Activated CD4-positive, alpha-beta T cell treated with anti-CD3 and anti-CD28 coated beads, Interleukin-2, amount 50 U/mL, for 16 hours (primary cell): ENCODE measurements around the gene CDH4.
"Not testable (repeated sequence)": the region's sequence is repeated elsewhere in the genome, so short reads cannot be mapped to it uniquely, and the experiment has no call there.

Source experiments
- DNase-seq: peaks from one replicate; pipeline ENCODE4 v3.0.0-alpha.2; 2020

Gene CDH4

GRCh38 chr20:61976644-61977418, 724.8 kb downstream of the CDH4 start:
- DNase-seq, result no peak

DNA sequence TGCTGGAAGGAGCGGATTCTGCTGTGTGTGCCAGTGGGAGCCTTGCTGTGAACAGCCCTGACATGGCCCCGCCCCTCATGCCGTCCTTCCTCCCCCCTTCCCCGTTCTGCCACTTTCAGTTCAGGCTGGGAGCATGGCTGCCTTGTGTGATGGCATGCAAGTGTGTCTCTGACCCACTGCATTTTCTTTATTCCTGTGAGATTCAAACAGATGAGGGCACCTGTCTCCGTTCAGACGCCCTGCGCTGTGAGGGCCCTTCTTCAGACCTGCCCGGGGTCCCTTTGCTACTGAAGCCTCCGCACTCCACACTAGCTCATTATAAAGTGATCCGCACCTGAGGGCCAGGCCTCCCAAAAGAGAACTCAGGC, 725.3 kb downstream of the CDH4 start:
- DNase-seq, result no peak

DNA sequence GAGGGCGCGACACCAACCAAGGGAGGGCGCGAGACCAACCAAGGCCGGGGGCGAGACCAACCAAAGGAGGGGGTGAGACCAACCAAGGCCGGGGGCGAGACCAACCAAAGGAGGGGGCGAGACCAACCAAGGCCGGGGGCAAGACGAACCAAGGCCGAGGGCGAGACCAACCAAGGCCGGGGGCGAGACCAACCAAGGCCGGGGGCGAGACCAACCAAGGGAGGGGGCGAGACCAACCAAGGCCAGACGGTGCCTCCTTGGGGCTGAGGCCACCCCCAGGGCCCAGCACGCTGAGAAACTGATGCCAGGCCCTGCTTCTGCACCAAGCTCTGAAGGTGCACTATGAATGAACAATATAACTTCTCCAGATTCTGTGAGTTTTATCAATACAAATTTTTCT, 726.4 kb downstream of the CDH4 start:
- no peak for DNase-seq

GRCh38 chr20:61979090-61979489, 727.0 kb downstream of the CDH4 start:
- DNase-seq, result no peak

GRCh38 chr20:61979701-61980635, 727.9 kb downstream of the CDH4 start:
- DNase-seq, result no peak

- DNase-seq, result no peak
Measured at GRCh38 chr20:61980647-61981583, 728.9 kb downstream of the CDH4 start.

DNA sequence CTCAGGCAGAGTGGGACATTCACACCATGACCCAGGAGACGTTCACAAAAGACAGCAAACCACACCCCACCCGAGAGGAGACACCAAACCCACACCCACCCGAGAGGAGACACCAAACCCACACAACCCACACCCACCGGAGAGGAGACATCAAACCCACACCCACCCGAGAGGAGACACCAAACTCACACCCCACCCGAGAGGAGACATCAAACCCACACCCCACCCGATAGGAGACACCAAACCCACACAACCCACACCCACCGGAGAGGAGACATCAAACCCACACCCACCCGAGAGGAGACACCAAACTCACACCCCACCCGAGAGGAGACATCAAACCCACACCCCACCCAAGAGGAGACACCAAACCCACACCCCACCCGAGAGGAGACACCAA, 729.6 kb downstream of the CDH4 start:
- not testable (repeated sequence) for DNase-seq

DNA sequence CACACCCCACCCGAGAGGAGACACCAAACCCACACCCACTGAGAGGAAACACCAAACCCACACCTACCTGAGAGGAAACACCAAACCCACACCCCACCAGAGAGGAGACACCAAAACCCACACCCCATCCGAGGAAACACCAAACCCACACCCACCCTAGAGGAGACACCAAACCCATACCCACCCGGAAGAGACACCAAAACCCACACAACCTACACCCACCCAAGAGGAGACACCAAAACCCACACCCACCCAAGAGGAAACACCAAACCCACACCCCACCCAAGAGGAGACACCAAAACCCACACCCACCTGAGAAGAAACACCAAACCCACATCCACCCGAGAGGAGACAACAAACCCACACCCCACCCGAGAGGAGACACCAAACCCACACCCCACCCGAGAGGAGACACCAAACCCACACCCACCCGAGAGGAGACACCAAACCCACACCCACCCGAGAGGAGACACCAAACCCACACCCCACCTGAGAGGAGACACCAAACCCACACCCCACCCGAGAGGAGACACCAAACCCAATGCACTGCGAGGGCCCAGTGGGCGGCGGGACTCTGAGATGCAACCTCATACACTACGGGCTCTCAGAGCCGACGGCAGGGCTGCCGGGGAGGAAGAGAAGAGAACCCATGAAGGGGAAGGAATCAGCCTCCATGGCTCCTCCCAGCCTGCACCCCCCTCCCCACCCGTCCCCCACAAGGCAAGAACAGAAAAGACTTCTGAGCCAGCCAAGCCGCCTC, 730.3 kb downstream of the CDH4 start:
- DNase-seq, result no peak

DNA sequence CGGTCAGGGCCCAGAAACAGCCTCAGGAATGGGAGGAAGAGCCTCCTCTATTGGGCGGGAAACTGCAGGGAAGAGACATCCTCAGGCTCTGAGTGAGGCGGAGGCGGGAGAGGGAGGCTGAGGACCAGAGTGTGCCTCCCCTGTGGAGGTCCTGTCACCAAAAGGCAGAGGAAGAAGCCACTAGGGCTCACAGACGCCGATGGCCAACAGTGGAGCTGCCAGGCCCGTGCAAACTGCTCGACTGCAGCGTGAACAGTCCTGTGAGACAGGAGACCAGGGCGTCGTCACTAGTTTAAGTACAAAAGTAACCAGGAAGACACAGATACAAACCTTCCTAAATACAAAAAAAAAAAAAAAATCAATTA, 730.9 kb downstream of the CDH4 start:
- DNase-seq, result no peak

DNA sequence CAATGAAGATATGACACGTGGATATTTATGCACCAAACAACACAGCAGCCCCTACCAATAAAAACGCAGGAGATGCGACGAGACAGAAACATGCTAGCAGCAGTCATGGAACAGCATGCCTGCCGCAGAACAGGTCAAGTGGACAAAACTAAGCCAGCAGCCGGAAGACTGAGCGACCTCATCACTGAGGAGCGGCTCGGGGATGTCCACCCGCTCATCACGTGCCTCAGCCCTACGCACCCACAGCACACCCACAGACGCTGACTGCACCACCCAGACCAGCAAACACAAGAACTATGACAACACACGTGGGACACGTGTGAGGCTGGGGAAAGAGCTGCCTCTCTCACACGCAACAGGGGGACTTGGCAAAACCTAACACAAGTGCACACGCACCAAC, 731.9 kb downstream of the CDH4 start:
- DNase-seq, result no peak

- DNase-seq, result not testable (repeated sequence)
Measured at GRCh38 chr20:61984431-61984830, 732.4 kb downstream of the CDH4 start.

DNA sequence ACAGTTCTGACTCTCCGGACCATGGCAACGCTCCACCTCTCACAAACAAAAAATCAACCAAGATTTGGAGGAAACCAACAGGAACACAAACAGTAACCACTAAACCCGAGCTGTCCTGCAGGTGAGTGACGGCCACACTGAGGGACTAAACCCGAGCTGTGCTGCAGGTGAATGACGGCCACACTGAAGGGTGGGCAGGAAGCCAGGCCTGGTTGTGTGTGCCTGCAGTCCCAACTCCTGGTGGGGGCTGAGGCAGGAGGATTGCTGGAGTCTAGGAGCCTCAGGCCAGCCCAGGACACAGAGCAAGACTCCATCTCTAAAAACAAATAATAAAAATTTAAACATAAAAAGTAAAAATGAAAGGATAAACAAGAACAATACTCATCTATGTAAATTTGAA, 733.0 kb downstream of the CDH4 start:
- no peak for DNase-seq

DNA sequence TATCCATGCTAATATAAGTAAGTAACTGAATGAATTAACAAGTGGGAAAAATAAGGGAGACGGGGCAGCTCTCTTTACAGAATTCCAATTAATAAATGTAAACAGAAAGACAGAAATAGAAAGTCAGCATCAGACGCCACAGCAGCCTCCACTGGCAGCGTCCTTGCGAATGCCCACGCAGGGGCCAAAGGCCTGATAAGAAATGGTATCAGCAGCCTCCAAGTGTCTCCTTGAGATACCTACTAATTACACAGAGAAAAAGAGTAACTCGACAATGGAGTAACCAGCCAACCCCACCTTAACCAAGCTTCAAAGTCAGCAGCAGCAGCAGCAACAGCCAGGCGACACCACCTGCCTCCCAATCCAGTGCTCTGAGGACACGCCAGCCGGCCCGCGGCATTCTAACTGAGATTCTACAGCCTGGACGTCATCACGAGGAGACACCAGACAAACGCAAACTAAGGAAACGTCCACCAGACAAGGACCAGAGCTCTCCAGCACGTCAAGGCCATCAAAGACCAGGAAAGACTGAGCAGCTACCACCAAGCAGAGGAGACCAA, 734.8 kb downstream of the CDH4 start:
- DNase-seq, result no peak

DNA sequence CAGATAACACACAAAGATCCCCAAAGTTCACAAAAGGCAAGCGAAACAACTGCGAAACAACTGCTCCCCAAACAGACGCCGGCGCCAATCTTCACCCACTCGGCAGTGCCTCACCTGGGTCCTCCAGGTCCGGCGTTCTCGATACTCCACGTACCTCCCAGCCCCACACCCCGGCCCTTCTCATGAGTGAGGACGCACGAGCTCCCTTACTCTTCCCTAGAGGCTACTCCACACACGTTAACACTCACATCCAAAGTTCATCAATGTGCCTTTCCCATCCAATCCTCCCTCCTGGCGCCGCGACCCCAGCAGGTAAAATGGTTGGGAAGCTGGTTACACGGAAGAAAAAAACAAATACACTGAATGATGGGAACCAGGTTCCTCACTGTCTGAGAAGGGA, 736.6 kb downstream of the CDH4 start:
- DNase-seq, result no peak

DNA sequence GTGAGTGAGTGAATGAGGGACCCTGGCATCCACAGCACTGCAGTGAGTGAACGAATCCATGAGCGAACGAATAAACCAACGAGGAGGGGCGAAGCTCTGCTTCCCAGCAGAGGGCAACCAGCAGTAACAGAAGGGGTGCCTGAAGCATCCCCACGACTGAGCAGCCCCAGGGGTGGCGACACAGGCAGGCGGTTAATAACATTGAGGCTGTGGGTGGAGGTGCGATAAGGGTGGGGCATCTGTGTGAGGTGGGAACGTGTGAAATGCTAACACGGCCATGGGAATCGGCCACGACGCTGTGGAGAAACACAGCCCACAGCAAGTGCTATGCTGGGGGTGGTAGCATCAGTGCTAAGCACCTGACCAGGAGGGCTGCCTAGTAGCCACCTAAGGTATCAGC, 737.7 kb downstream of the CDH4 start:
- DNase-seq, result no peak
